GM12874 (cell line): Measurements from ENCODE around the gene MPO.

Experiments
- CTCF ChIP-seq: IDR thresholded peaks from 2 replicates; pipeline ENCODE4 v1.5.1; 2011; ENCODE audit warnings: low read depth, mild to moderate bottlenecking, control low read depth, low read length, moderate library complexity; ENCODE audit not compliant: insufficient read depth

Gene MPO

GRCh38 chr17:58254803-58255202 is 25.9 kb downstream of the MPO start:
- TF ChIP-seq CTCF, result peak; percentile 37

GRCh38 chr17:58253082-58253481 is 27.7 kb downstream of the MPO start:
- TF ChIP-seq CTCF, result no peak

- no peak for TF ChIP-seq CTCF
These were observed 28.6 kb downstream of the MPO start for GRCh38 chr17:58252141-58252540.

GRCh38 chr17:58250344-58251011 is 30.3 kb downstream of the MPO start:
- TF ChIP-seq CTCF, result no peak

GRCh38 chr17:58249270-58250133 is 31.2 kb downstream of the MPO start:
- TF ChIP-seq CTCF, result peak; percentile 96

- TF ChIP-seq CTCF, result no peak
These were observed 31.8 kb downstream of the MPO start for GRCh38 chr17:58248955-58249269.

- TF ChIP-seq CTCF, result no peak
These were observed 33.0 kb downstream of the MPO start for GRCh38 chr17:58247511-58248363.
